HEK293 (cell line): ENCODE measurements around the gene AGBL2.
A peak's percentile ranks its signal among the peaks of the same experiment; 100 is the strongest.
"Not testable (repeated sequence)": the region's sequence is repeated elsewhere in the genome, so short reads cannot be mapped to it uniquely, and the experiment has no call there.

Source experiments
- CTCF ChIA-PET: fragments of 350-600 bp; formaldehyde crosslinking; extraction: SDS; loops from one replicate; lab custom pipeline; 2021; ENCODE audit warnings: antibody characterized with exemption; lab: Yijun Ruan, JAX
- POLR2A ChIA-PET: fragments of 300-600 bp; formaldehyde crosslinking; extraction: SDS; loops from one replicate; lab custom pipeline; 2020; ENCODE audit warnings: antibody characterized with exemption, inconsistent platforms; lab: Yijun Ruan, JAX
- H3K27ac ChIP-seq: fragments of 200-500 bp; sonication (Bioruptor generic); 2 replicates; pipeline ENCODE4 v1.5.1; 2014; ENCODE audit warnings: low read depth, low read length, control low read depth, inconsistent platforms; ENCODE audit errors: extremely low read depth
- H3K36me3 ChIP-seq, 2 experiments: fragments of 200-500 bp in 1 of 2; sonication (Bioruptor generic) in 1 of 2; 1 replicate in 1 of 2; 2 replicates in 1 of 2; pipeline ENCODE4 v1.5.1; 2014 to 2017; ENCODE audit warnings: inconsistent platforms in 2 of 2, low read length in 2 of 2; ENCODE audit not compliant: control insufficient read depth in 2 of 2, insufficient read depth in 1 of 2
- H3K4me1 ChIP-seq: fragments of 200-500 bp; sonication (Bioruptor generic); 2 replicates; pipeline ENCODE4 v1.5.1; 2014; ENCODE audit warnings: mild to moderate bottlenecking, low read length, inconsistent platforms; ENCODE audit not compliant: control insufficient read depth, insufficient read depth
- H3K4me3 ChIP-seq: 2 replicates; pipeline ENCODE4 v1.5.1; 2011; ENCODE audit warnings: low read depth, mild to moderate bottlenecking, control low read depth, low read length, moderate library complexity
- H3K9me3 ChIP-seq: fragments of 200-500 bp; sonication (Bioruptor generic); 2 replicates; pipeline ENCODE4 v1.5.1; 2014; ENCODE audit warnings: low read depth, low read length, inconsistent platforms; ENCODE audit not compliant: control insufficient read depth, insufficient read depth
- BCL11B ChIP-seq: fragments of 450-650 bp; formaldehyde crosslinking; IDR thresholded peaks from 2 replicates; pipeline ENCODE4 v1.5.1; 2016; ENCODE audit warnings: low read depth, missing biosample characterization, missing genetic modification characterization
- GFI1B ChIP-seq: fragments of 450-650 bp; formaldehyde crosslinking; IDR thresholded peaks from 2 replicates; pipeline ENCODE4 v1.5.1; 2016; ENCODE audit warnings: missing biosample characterization, missing genetic modification characterization
- GLIS1 ChIP-seq: fragments of 450-650 bp; formaldehyde crosslinking; IDR thresholded peaks from 2 replicates; pipeline ENCODE4 v1.5.1; 2016; ENCODE audit warnings: missing biosample characterization, missing genetic modification characterization
- IKZF3 ChIP-seq: fragments of 450-650 bp; IDR thresholded peaks from 2 replicates; pipeline ENCODE4 v1.5.0; 2018; ENCODE audit warnings: missing biosample characterization, mild to moderate bottlenecking, missing genetic modification characterization, moderate library complexity
- KLF9 ChIP-seq: fragments of 450-650 bp; formaldehyde crosslinking; IDR thresholded peaks from 2 replicates; pipeline ENCODE4 v1.5.1; 2016; ENCODE audit warnings: missing biosample characterization, missing genetic modification characterization, low read depth
- PRDM10 ChIP-seq: fragments of 450-650 bp; formaldehyde crosslinking; IDR thresholded peaks from 2 replicates; pipeline ENCODE4 v1.5.1; 2016; ENCODE audit warnings: missing biosample characterization, missing genetic modification characterization
- REPIN1 ChIP-seq: fragments of 450-650 bp; formaldehyde crosslinking; IDR thresholded peaks from 2 replicates; pipeline ENCODE4 v1.5.1; 2017; ENCODE audit warnings: missing biosample characterization, missing genetic modification characterization, low read depth
- SETDB1 ChIP-seq: IDR thresholded peaks from one replicate; pipeline ENCODE4 v1.6.1; 2017; ENCODE audit warnings: mild to moderate bottlenecking, low read length, moderate library complexity, mixed read lengths; ENCODE audit not compliant: insufficient read length
- TCF7L2 ChIP-seq: IDR thresholded peaks from 2 replicates; pipeline ENCODE4 v1.6.1; 2011; ENCODE audit warnings: low read depth, mild to moderate bottlenecking, inconsistent platforms, low read length, moderate library complexity, borderline replicate concordance
- YY2 ChIP-seq: fragments of 450-650 bp; formaldehyde crosslinking; IDR thresholded peaks from 2 replicates; pipeline ENCODE4 v1.5.1; 2016; ENCODE audit warnings: missing biosample characterization, missing genetic modification characterization
- ZBTB44 ChIP-seq: fragments of 450-650 bp; IDR thresholded peaks from 2 replicates; pipeline ENCODE4 v1.5.1; 2018; ENCODE audit warnings: missing biosample characterization, mild to moderate bottlenecking, missing genetic modification characterization
- ZFHX2 ChIP-seq: fragments of 450-650 bp; formaldehyde crosslinking; conservative IDR thresholded peaks from 2 replicates; pipeline ENCODE4 v1.5.1; 2016; ENCODE audit warnings: missing biosample characterization, missing genetic modification characterization
- ZIC2 ChIP-seq: fragments of 450-650 bp; formaldehyde crosslinking; IDR thresholded peaks from 2 replicates; pipeline ENCODE4 v1.5.1; 2016; ENCODE audit warnings: missing biosample characterization, missing genetic modification characterization
- ZNF354C ChIP-seq: fragments of 450-650 bp; formaldehyde crosslinking; IDR thresholded peaks from 2 replicates; pipeline ENCODE4 v1.5.1; 2016; ENCODE audit warnings: missing biosample characterization, missing genetic modification characterization, low read depth, borderline replicate concordance
- ZNF366 ChIP-seq: fragments of 450-650 bp; formaldehyde crosslinking; conservative IDR thresholded peaks from 2 replicates; pipeline ENCODE4 v1.5.1; 2016; ENCODE audit warnings: missing biosample characterization, missing genetic modification characterization
- ZNF37A ChIP-seq: fragments of 450-650 bp; IDR thresholded peaks from 2 replicates; pipeline ENCODE4 v1.5.1; 2018; ENCODE audit warnings: missing biosample characterization, missing genetic modification characterization
- ZNF433 ChIP-seq: fragments of 450-650 bp; formaldehyde crosslinking; IDR thresholded peaks from 2 replicates; pipeline ENCODE4 v1.5.1; 2016; ENCODE audit warnings: missing biosample characterization, missing genetic modification characterization, low read depth
- ZNF473 ChIP-seq: fragments of 450-650 bp; formaldehyde crosslinking; IDR thresholded peaks from 2 replicates; pipeline ENCODE4 v1.5.1; 2017; ENCODE audit warnings: missing biosample characterization, missing genetic modification characterization
- ZNF530 ChIP-seq: fragments of 450-650 bp; formaldehyde crosslinking; IDR thresholded peaks from 2 replicates; pipeline ENCODE4 v1.5.1; 2016; ENCODE audit warnings: low read depth, missing biosample characterization, missing genetic modification characterization
- ZNF561 ChIP-seq: fragments of 450-650 bp; IDR thresholded peaks from 2 replicates; pipeline ENCODE4 v1.5.1; 2018; ENCODE audit warnings: missing biosample characterization, missing genetic modification characterization, borderline replicate concordance
- ZNF626 ChIP-seq: fragments of 450-650 bp; sonication (Bioruptor Pico); formaldehyde crosslinking; IDR thresholded peaks from 2 replicates; pipeline ENCODE4 v1.5.1; 2018; ENCODE audit warnings: missing biosample characterization, missing genetic modification characterization, inconsistent platforms
- ZNF629 ChIP-seq: fragments of 450-650 bp; formaldehyde crosslinking; IDR thresholded peaks from 2 replicates; pipeline ENCODE4 v1.5.1; 2017; ENCODE audit warnings: missing biosample characterization, missing genetic modification characterization
- ZNF707 ChIP-seq: fragments of 450-650 bp; formaldehyde crosslinking; IDR thresholded peaks from 2 replicates; pipeline ENCODE4 v1.5.1; 2016; ENCODE audit warnings: missing biosample characterization, missing genetic modification characterization
- ZSCAN16 ChIP-seq: fragments of 450-650 bp; formaldehyde crosslinking; IDR thresholded peaks from 2 replicates; pipeline ENCODE4 v1.5.1; 2016; ENCODE audit warnings: missing biosample characterization, missing genetic modification characterization
- TF ChIP-seq, protein P1 (sequence below): fragments of 450-650 bp; formaldehyde crosslinking; IDR thresholded peaks from 2 replicates; pipeline ENCODE4 v1.5.1; 2016; ENCODE audit warnings: missing biosample characterization, missing genetic modification characterization, low read depth

The AGBL2 gene

GRCh38 chr11:47667135-47667534 lies 48.0 kb downstream of the AGBL2 start:
- CTCF ChIA-PET, result no interaction called here
- no peaks in the 10 kb centered on the region for H3K4me1 ChIP-seq
- no peak overlapping the region for H3K4me3 ChIP-seq
- POLR2A ChIA-PET, result interaction anchor here (1.1 kb wide), 1 partner anchor 8 kb away, joined by 6 read pairs; no protein-coding TSS in a partner anchor
- H3K27ac ChIP-seq, result no peak overlapping the region
- TF ChIP-seq ZNF561 (tag by site-specific recombination) (no peak), PRDM10 (tag by site-specific recombination) (peak; percentile 89), ZNF354C (tag by site-specific recombination) (no peak), REPIN1 (tag by site-specific recombination) (no peak)
- H3K9me3 ChIP-seq, result no peaks in the 10 kb centered on the region
- H3K36me3 ChIP-seq, result no peaks in the 10 kb centered on the region

DNA sequence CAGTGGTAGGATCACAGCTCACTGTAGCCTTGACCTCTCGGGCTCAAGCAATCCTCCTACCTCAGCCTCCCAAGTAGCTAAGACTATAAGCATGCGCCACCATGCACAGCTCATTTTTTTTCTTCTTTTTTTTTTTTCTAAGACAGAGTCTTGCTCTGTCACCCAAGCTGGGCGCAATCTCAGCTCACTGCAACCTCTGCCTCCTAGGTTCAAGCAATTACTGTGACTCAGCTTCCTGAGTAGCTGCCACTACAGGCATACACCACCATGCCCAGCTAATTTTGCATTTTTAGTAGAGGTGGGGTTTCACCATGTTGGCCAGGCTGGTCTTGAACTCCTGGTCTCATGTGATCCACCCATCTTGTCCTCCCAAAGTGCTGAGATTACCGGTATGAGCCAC lies 50.2 kb downstream of the AGBL2 start:
- POLR2A ChIA-PET, result interaction anchor here (0.7 kb wide), 1 partner anchor 10 kb away, joined by 3 read pairs; no protein-coding TSS in a partner anchor
- TF ChIP-seq GFI1B, result 0 out of 2 replicates have a peak, but pooled peaks have one; percentile 60
- H3K36me3 ChIP-seq, CTCF ChIA-PET, H3K4me1 ChIP-seq, H3K27ac ChIP-seq, H3K9me3 ChIP-seq, H3K4me3 ChIP-seq: not testable (repeated sequence)

DNA sequence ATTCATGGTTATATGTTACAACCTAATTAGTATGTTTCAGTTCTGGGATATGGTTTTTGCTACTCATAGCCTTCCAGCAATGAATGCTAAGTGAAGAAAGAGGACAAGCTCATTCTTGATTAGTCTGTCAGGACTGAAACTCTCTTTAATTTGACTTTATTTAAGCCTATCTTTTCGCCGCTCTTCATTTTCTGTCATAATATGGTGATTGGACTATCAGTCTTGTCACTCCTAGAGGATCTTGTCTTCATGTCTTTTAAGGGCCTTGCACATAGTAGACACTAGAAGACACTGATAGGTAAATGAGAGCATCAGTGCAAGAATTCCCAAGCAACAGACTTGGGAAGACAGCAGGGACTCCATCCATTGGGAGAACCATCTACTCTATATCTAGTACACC lies 53.9 kb downstream of the AGBL2 start:
- H3K9me3 ChIP-seq, result no peaks in the 10 kb centered on the region
- TF ChIP-seq IKZF3 (tag by site-specific recombination) (no peak), ZBTB44 (no peak), GLIS1 (tag by site-specific recombination) (no peak), ZIC2 (tag by site-specific recombination) (no peak), ZNF473 (no peak), ZSCAN16 (tag by site-specific recombination) (no peak), ZNF707 (no peak), BCL11B (tag by site-specific recombination) (no peak), ZNF530 (tag by site-specific recombination) (no peak), ZNF433 (tag by site-specific recombination) (no peak), YY2 (tag by site-specific recombination) (no peak), ZFHX2 (tag by site-specific recombination) (no peak), ZNF629 (tag by site-specific recombination) (no peak), ZNF37A (no peak), ZNF626 (no peak), TCF7L2 (no peak), KLF9 (tag by site-specific recombination) (no peak), SETDB1 (no peak), ZNF366 (tag by site-specific recombination) (no peak)
- TF ChIP-seq, protein P1, sequence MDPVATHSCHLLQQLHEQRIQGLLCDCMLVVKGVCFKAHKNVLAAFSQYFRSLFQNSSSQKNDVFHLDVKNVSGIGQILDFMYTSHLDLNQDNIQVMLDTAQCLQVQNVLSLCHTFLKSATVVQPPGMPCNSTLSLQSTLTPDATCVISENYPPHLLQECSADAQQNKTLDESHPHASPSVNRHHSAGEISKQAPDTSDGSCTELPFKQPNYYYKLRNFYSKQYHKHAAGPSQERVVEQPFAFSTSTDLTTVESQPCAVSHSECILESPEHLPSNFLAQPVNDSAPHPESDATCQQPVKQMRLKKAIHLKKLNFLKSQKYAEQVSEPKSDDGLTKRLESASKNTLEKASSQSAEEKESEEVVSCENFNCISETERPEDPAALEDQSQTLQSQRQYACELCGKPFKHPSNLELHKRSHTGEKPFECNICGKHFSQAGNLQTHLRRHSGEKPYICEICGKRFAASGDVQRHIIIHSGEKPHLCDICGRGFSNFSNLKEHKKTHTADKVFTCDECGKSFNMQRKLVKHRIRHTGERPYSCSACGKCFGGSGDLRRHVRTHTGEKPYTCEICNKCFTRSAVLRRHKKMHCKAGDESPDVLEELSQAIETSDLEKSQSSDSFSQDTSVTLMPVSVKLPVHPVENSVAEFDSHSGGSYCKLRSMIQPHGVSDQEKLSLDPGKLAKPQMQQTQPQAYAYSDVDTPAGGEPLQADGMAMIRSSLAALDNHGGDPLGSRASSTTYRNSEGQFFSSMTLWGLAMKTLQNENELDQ, result no peak
- TF ChIP-seq, all 188 proteins: peak for 0
- H3K4me3 ChIP-seq, result no peak overlapping the region
- no peaks in the 10 kb centered on the region for H3K36me3 ChIP-seq
- ChIA-PET CTCF (interaction anchor here (0.7 kb wide), 1 partner anchor 96 kb away, joined by 3 read pairs; no protein-coding TSS in a partner anchor), POLR2A (no interaction called here)
- H3K27ac ChIP-seq, result no peak overlapping the region
- no peaks in the 10 kb centered on the region for H3K4me1 ChIP-seq
